Stimulated activated naive B cell treated with anti-CD40 and anti-IgM and Interleukin-4, amounts not matched to agents 10 μg/mL and 1 μg/mL and 100 μg/mL, for 72 hours (primary cell): Measurements from ENCODE around the gene ZNF229.
"Not testable (repeated sequence)": the region's sequence is repeated elsewhere in the genome, so short reads cannot be mapped to it uniquely, and the experiment has no call there.

ENCODE experiments used
- ATAC-seq, 2 donors: fragments of 150-1000 bp; cut with Tn5 transposase; replicated peaks; 2 replicates each; pipeline ENCODE4 v1.10.0; 2021; ENCODE audit warnings: moderate library complexity in 1 of 2
- DNase-seq: peaks from one replicate; pipeline ENCODE4 v3.0.0; 2021
- H3K27ac Mint-ChIP-seq: one replicate; pipeline ENCODE4 v1.8.0; 2022; ENCODE audit warnings: mild to moderate bottlenecking, mixed read lengths
- H3K27me3 Mint-ChIP-seq, 2 donors: one replicate each; pipeline ENCODE4 v1.8.0; 2022; ENCODE audit warnings: mixed read lengths in 2 of 2
- H3K36me3 Mint-ChIP-seq, 2 donors: one replicate each; pipeline ENCODE4 v1.8.0; 2022; ENCODE audit warnings: mixed read lengths in 2 of 2, mild to moderate bottlenecking in 1 of 2
- H3K4me1 Mint-ChIP-seq, 2 donors: one replicate each; pipeline ENCODE4 v1.8.0; 2022; ENCODE audit warnings: mixed read lengths in 2 of 2, mild to moderate bottlenecking in 1 of 2
- H3K4me3 Mint-ChIP-seq, 2 donors: one replicate each; pipeline ENCODE4 v1.8.0; 2022; ENCODE audit warnings: mild to moderate bottlenecking in 2 of 2, mixed read lengths in 2 of 2, moderate library complexity in 1 of 2
- H3K9me3 Mint-ChIP-seq, 2 donors: one replicate each; pipeline ENCODE4 v1.8.0; 2022; ENCODE audit warnings: mixed read lengths in 2 of 2, mild to moderate bottlenecking in 1 of 2

ZNF229 gene

DNA sequence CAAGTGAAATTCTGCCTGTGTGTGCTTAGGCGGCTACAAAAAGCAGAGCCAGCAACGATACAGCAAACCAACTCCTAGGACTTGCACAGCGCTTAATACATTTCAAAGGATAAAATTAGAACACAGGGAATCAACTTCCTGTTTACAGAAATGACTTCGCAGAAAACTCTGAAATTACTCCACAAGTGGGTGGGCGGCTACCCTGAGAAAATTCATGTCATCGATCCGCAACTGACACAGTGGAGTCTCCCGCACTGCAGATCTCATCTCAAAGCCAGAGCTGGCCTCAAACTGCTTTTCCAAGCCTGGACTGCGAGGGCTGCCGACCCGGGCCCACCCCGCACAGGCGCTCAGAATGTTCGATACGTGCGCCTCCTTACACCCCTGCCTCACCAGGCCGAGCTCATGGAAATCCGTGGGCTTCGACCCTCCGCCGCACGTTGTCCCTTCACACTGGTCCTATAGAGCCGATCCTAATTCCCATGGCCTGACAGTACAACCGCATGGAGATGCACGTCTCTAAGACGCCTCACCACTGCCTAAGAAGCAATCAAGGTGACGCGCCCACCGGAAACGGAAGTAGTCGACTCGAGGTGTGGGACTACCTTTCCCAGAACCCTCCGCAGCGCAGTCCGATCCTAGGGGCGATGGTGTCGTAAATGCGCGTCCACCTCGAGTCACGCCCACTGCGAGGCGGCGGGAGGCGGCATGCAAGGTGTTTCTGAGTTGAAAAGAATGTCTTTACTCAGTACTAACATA is at the start of gene ZNF229:
Gene ZNF229, minus strand, starts transcription at position 557 of the 759 bp plus-strand sequence. CDS start 5,625 bp downstream, outside the sequence.
- H3K27me3 Mint-ChIP-seq: peaks cover 17 to 19% of the 10 kb centered on the region in 2 donors
- H3K4me3 Mint-ChIP-seq: peak within 1 kb of the TSS; percentile 93 to 99
- H3K36me3 Mint-ChIP-seq: peaks cover 65 to 69% of the 10 kb centered on the region in 2 donors
- DNase-seq (peak; percentile 86), ATAC-seq (peak; percentile 100)
- peaks cover 4 to 21% of the 10 kb centered on the region in 2 donors for H3K4me1 Mint-ChIP-seq
- H3K27ac Mint-ChIP-seq: peak within 1 kb of the TSS; percentile 98
- peaks cover 50 to 53% of the 10 kb centered on the region in 2 donors for H3K9me3 Mint-ChIP-seq

- Mint-ChIP-seq H3K27me3 (no peaks in the 10 kb centered on the region), H3K4me3 (no peak overlapping the region), H3K9me3 (peaks cover 47 to 56% of the 10 kb centered on the region in 2 donors), H3K36me3 (peaks cover 80 to 91% of the 10 kb centered on the region in 2 donors), H3K4me1 (peaks cover 39 to 40% of the 10 kb centered on the region in 2 donors), H3K27ac (no peak overlapping the region)
- DNase-seq (no peak), ATAC-seq (no peak)
These were observed 48.4 kb upstream of the ZNF229 start for GRCh38 chr19:44496711-44497110.

GRCh38 chr19:44476559-44477408 is 28.5 kb upstream of the ZNF229 start:
- Mint-ChIP-seq H3K4me3 (peak overlapping the region in 1 of 2 donors; percentile 29), H3K9me3 (peaks cover 34 to 36% of the 10 kb centered on the region in 2 donors), H3K36me3 (peaks cover 80 to 89% of the 10 kb centered on the region in 2 donors)

GRCh38 chr19:44468730-44469129 is 20.5 kb upstream of the ZNF229 start:
- H3K4me3 Mint-ChIP-seq: not testable (repeated sequence)

More at GRCh38 chr19:44476559-44477408, 28.5 kb upstream of the ZNF229 start:
- DNase-seq (no peak), ATAC-seq (no peak)
- Mint-ChIP-seq H3K27me3 (no peaks in the 10 kb centered on the region), H3K4me1 (no peaks in the 10 kb centered on the region), H3K27ac (peak overlapping the region; percentile 84)

GRCh38 chr19:44462600-44463286 is 14.5 kb upstream of the ZNF229 start:
- H3K27ac Mint-ChIP-seq, H3K4me1 Mint-ChIP-seq, H3K4me3 Mint-ChIP-seq, ATAC-seq, H3K27me3 Mint-ChIP-seq, DNase-seq: not testable (repeated sequence)
- Mint-ChIP-seq H3K36me3 (peaks cover 12 to 15% of the 10 kb centered on the region in 2 donors), H3K9me3 (peaks cover 36 to 37% of the 10 kb centered on the region in 2 donors)

More at GRCh38 chr19:44468730-44469129, 20.5 kb upstream of the ZNF229 start:
- ATAC-seq, DNase-seq, H3K27me3 Mint-ChIP-seq, H3K27ac Mint-ChIP-seq, H3K4me1 Mint-ChIP-seq: not testable (repeated sequence)
- H3K9me3 Mint-ChIP-seq: peaks cover 56 to 61% of the 10 kb centered on the region in 2 donors
- peaks cover 40 to 47% of the 10 kb centered on the region in 2 donors for H3K36me3 Mint-ChIP-seq

DNA sequence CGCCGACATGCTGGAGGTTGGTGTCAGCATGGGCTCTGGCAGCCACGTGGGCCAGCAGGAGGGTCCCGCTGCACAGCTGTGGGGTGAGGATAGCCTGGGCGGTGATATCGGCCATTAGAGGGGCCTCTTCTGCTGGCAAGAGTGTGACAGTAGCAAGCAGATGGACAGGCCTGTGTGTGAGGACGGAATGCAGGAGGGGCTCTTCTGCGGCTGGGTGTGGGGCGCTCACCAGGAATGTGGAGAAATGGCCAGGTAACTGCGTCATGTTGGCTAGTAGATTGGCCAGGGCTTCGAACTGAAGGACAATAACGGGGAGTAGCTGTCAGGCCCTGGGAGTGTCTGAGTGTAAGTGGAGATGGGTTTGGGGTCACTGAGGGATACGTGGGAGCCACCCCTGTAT is 7.7 kb upstream of the ZNF229 start:
- ATAC-seq: not testable (repeated sequence)

DNA sequence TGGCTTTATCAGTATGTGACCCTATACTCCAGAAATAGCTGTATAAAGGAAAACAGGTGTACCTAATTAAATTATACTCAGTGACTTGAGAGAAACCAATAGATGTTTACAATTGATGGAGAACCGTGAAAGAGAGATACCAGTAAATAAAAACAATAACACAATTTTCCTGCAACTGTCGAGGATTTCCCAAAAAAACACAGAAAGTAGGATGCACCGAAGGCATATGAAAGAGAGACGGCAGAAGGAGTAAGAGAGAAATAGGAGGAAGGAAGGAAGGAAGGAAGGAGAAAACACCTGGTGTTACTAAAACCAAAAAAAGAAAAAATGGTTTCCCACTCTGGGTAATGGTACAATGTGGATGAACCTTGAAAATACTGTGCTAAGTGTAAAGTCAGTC is 6.8 kb upstream of the ZNF229 start:
- H3K36me3 Mint-ChIP-seq: peaks cover 27 to 33% of the 10 kb centered on the region in 2 donors
- H3K27me3 Mint-ChIP-seq: peaks cover 29 to 31% of the 10 kb centered on the region in 2 donors
- H3K27ac Mint-ChIP-seq: no peak overlapping the region
- peaks cover 35 to 37% of the 10 kb centered on the region in 2 donors for H3K9me3 Mint-ChIP-seq
- H3K4me1 Mint-ChIP-seq: no peaks in the 10 kb centered on the region
- H3K4me3 Mint-ChIP-seq: no peak overlapping the region
- DNase-seq: no peak
- ATAC-seq: no peak

More for the DNA sequence above, 7.7 kb upstream of the ZNF229 start:
- peaks cover 35% of the 10 kb centered on the region in 2 donors for H3K9me3 Mint-ChIP-seq
- not testable (repeated sequence) for H3K27ac Mint-ChIP-seq, DNase-seq, H3K4me3 Mint-ChIP-seq, H3K4me1 Mint-ChIP-seq
- H3K27me3 Mint-ChIP-seq: peaks cover 29 to 31% of the 10 kb centered on the region in 2 donors
- peaks cover 23 to 30% of the 10 kb centered on the region in 2 donors for H3K36me3 Mint-ChIP-seq

DNA sequence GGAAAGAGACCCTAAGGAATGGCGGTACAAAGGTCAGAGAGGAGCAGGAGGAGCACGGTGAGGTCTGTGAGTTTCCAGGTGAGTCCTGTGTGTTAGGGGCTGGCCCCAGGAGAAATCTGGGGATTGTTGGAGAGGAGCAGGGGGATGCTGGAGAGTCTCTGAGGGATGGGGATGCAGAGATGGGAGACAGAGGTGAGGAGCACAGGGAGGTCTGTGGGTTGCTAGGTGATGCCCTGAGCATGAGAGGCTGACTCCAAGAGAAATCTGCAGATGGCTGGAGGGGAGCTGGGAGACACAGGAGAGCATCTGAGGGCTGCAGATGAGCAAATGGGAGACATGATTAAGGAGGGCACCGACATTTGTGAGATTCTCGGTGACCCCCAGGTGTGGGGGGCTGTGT is 4.1 kb upstream of the ZNF229 start:
- ATAC-seq: no peak
- Mint-ChIP-seq H3K27me3 (peaks cover 29 to 31% of the 10 kb centered on the region in 2 donors), H3K27ac (no peak overlapping the region), H3K4me1 (peaks cover 4 to 11% of the 10 kb centered on the region in 2 donors), H3K36me3 (peaks cover 36 to 46% of the 10 kb centered on the region in 2 donors), H3K4me3 (no peak overlapping the region), H3K9me3 (peaks cover 38 to 40% of the 10 kb centered on the region in 2 donors)
- no peak for DNase-seq

GRCh38 chr19:44451687-44452086 is 3.4 kb upstream of the ZNF229 start:
- H3K36me3 Mint-ChIP-seq: peaks cover 41 to 47% of the 10 kb centered on the region in 2 donors

DNA sequence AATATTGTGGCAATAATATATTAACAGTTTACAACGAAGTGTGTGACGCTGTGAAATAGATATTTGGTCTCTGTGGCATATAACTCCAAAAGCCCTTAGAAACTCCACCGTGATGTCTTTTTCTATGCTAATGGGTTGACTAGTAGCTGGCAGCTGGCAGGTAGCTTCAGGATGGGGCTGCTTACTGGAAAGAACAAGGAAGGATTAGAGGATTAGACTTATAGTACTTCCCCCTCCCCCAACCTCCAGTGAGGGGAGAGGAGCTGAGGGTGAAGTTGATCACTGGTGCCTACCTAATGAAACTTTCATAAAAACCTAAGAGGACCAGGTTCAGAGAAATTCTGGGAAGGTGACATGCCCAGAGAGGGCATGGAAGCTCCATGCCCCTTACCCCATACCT is 9.8 kb downstream of the ZNF229 start:
- Mint-ChIP-seq H3K9me3 (peaks cover 43 to 45% of the 10 kb centered on the region in 2 donors), H3K4me3 (no peak overlapping the region), H3K4me1 (no peaks in the 10 kb centered on the region), H3K27me3 (no peaks in the 10 kb centered on the region), H3K36me3 (peaks cover 82 to 84% of the 10 kb centered on the region in 2 donors), H3K27ac (no peak overlapping the region)
- ATAC-seq (no peak), DNase-seq (no peak)

More at GRCh38 chr19:44451687-44452086, 3.4 kb upstream of the ZNF229 start:
- DNase-seq (no peak), ATAC-seq (no peak)
- Mint-ChIP-seq H3K4me1 (peaks cover 4 to 11% of the 10 kb centered on the region in 2 donors), H3K4me3 (no peak overlapping the region), H3K27ac (no peak overlapping the region), H3K9me3 (peaks cover 39 to 41% of the 10 kb centered on the region in 2 donors), H3K27me3 (peaks cover 29 to 31% of the 10 kb centered on the region in 2 donors)

DNA sequence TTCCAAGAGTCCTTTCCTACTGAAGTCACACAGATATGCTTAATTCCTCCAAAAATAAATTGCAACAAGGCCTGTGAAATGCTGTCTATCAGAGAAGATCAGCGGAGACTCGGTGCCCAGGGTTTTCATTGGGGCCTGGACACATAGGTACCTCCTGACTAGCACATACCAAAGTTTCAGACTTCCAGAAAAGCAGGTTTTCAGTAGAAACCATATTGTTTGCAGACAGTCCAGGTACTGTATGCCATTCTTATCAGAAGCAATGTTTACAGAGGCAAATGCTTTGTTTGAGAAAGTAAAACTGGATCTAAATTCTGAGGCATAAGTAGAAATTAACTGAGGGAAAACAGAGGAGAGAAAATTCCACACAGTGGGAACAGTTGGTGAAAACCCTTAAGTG is 12.8 kb downstream of the ZNF229 start:
- H3K9me3 Mint-ChIP-seq: peaks cover 36 to 42% of the 10 kb centered on the region in 2 donors
- H3K4me3 Mint-ChIP-seq: no peak overlapping the region
- peaks cover 84 to 90% of the 10 kb centered on the region in 2 donors for H3K36me3 Mint-ChIP-seq
- H3K27me3 Mint-ChIP-seq: no peaks in the 10 kb centered on the region
- DNase-seq (no peak), ATAC-seq (no peak)
- no peaks in the 10 kb centered on the region for H3K4me1 Mint-ChIP-seq
- H3K27ac Mint-ChIP-seq: no peak overlapping the region

GRCh38 chr19:44430956-44431355 is 17.3 kb downstream of the ZNF229 start:
- Mint-ChIP-seq H3K36me3 (peaks cover 81 to 85% of the 10 kb centered on the region in 2 donors), H3K9me3 (peaks cover 54 to 56% of the 10 kb centered on the region in 2 donors), H3K27ac (no peak overlapping the region), H3K4me1 (no peaks in the 10 kb centered on the region), H3K4me3 (no peak overlapping the region), H3K27me3 (no peaks in the 10 kb centered on the region)
- DNase-seq: no peak
- no peak for ATAC-seq

DNA sequence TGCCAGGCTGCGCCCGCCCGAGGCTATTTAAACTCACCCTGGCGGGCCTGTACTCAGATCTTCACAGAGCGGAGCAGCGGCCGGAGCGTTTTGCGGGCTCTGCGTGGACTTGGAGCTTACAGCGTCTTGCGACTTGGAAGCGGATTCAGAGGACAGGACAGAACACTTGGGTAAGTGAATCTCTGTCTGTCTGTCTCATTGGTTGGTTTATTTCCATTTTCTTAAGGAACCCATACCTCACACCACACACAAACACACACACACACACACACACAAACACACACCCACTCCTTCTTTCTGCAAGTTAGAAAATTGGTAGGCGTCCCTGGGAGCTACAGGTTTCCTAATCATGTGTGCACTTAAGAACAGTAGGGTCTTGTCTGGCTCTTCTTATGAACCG is 32.7 kb downstream of the ZNF229 start:
- H3K27me3 Mint-ChIP-seq: peaks cover 7 to 22% of the 10 kb centered on the region in 2 donors
- peaks cover 18 to 32% of the 10 kb centered on the region in 2 donors for H3K9me3 Mint-ChIP-seq
- not testable (repeated sequence) for H3K4me3 Mint-ChIP-seq, DNase-seq, H3K27ac Mint-ChIP-seq, H3K4me1 Mint-ChIP-seq, ATAC-seq
- H3K36me3 Mint-ChIP-seq: peaks cover 4 to 17% of the 10 kb centered on the region in 2 donors
